BJ (cell line): Measurements from ENCODE around the gene TMPO. TPM values are rescaled to one million over a fixed set of nuclear protein-coding genes. Genes with fewer than 3 reads are reported as not detected.
A peak's percentile ranks its signal among the peaks of the same experiment; 100 is the strongest.

Experiments
- CTCF ChIA-PET: fragments of 350-600 bp; formaldehyde crosslinking; extraction: SDS; loops from one replicate; lab custom pipeline; 2021; ENCODE audit warnings: antibody characterized with exemption, inconsistent platforms; lab: Yijun Ruan, JAX
- POLR2A ChIA-PET: fragments of 300-600 bp; sonication (Branson Sonifier 250); formaldehyde crosslinking; extraction: SDS; loops from one replicate; lab custom pipeline; 2021; ENCODE audit warnings: antibody characterized with exemption; lab: Charles Lee
- DNase-seq: peaks from one replicate; pipeline ENCODE4 v3.0.0-alpha.2; 2011; ENCODE audit warnings: low read depth
- H3K27me3 ChIP-seq: 2 replicates; pipeline ENCODE4 v1.6.0; 2011; ENCODE audit warnings: low read length; ENCODE audit not compliant: control insufficient read depth, insufficient read depth
- H3K36me3 ChIP-seq: 2 replicates; pipeline ENCODE4 v1.5.1; 2011; ENCODE audit warnings: low read length; ENCODE audit not compliant: control insufficient read depth, insufficient read depth
- H3K4me3 ChIP-seq: 2 replicates; pipeline ENCODE4 v1.5.1; 2011; ENCODE audit warnings: low read depth, mild to moderate bottlenecking, control low read depth, low read length
- CTCF ChIP-seq: IDR thresholded peaks from 2 replicates; pipeline ENCODE4 v1.5.1; 2011; ENCODE audit warnings: low read depth, mild to moderate bottlenecking, control low read depth, inconsistent platforms, low read length, moderate library complexity; ENCODE audit not compliant: insufficient read depth
- polyA plus RNA-seq: library from polyadenylated mRNA; depleted of rRNA; stranded (reverse); fragments of >200 nt; gene quantifications from 2 replicates; pipeline ENCODE4 v1.2.3, GENCODE V29; 2011

TMPO gene
- polyA plus RNA-seq, 1 experiment = 22.7 TPM

GRCh38 chr12:98532687-98533304, 17.4 kb downstream of the TMPO start:
- no peaks in the 10 kb centered on the region for H3K36me3 ChIP-seq
- no peak overlapping the region for H3K4me3 ChIP-seq
- POLR2A ChIA-PET = no interaction called here
- DNase-seq = no peak
- H3K27me3 ChIP-seq = no peaks in the 10 kb centered on the region
- CTCF ChIA-PET = interaction anchor here (0.7 to 2.8 kb wide), 14 partner anchors 9 to 116 kb away, joined by 3 to 12 read pairs (median 4); no protein-coding TSS in a partner anchor
- TF ChIP-seq CTCF = peak; percentile 58

- Histone ChIP-seq H3K36me3 (no peaks in the 10 kb centered on the region), H3K27me3 (no peaks in the 10 kb centered on the region), H3K4me3 (no peak overlapping the region)
- DNase-seq = no peak
- POLR2A ChIA-PET = no interaction called here
- CTCF ChIA-PET = interaction anchor here (0.8 to 2.8 kb wide), 9 partner anchors 10 to 117 kb away, joined by 3 to 12 read pairs (median 4); no protein-coding TSS in a partner anchor
- peak; percentile 11; the same call in 1 of the 2 replicates for TF ChIP-seq CTCF
Measured at GRCh38 chr12:98533723-98534251, 18.4 kb downstream of the TMPO start.

- no peak overlapping the region for H3K4me3 ChIP-seq
- CTCF ChIA-PET = interaction anchor here (1.4 to 2.3 kb wide), 2 partner anchors 17 to 29 kb away, joined by 3 to 7 read pairs; no protein-coding TSS in a partner anchor
- POLR2A ChIA-PET = no interaction called here
- no peaks in the 10 kb centered on the region for H3K27me3 ChIP-seq
- DNase-seq = no peak
- no peaks in the 10 kb centered on the region for H3K36me3 ChIP-seq
- no peak for TF ChIP-seq CTCF
Measured at GRCh38 chr12:98538031-98538430, 22.6 kb downstream of the TMPO start.

- no peak for DNase-seq
- H3K36me3 ChIP-seq = no peaks in the 10 kb centered on the region
- ChIA-PET POLR2A (interaction anchor here (0.5 kb wide), 1 partner anchor 101 kb away, joined by 3 read pairs; the partner anchor contains the start of gene IKBIP), CTCF (interaction anchor here (0.6 to 1.7 kb wide), 4 partner anchors 10 to 93 kb away, joined by 3 to 12 read pairs (median 4); no protein-coding TSS in a partner anchor)
- H3K27me3 ChIP-seq = no peaks in the 10 kb centered on the region
- no peak for TF ChIP-seq CTCF
- H3K4me3 ChIP-seq = no peak overlapping the region
Measured at GRCh38 chr12:98543701-98544100, 28.3 kb downstream of the TMPO start.

GRCh38 chr12:98544751-98545150, 29.4 kb downstream of the TMPO start:
- no peaks in the 10 kb centered on the region for H3K27me3 ChIP-seq
- DNase-seq = no peak
- ChIA-PET POLR2A (no interaction called here), CTCF (interaction anchor here (1.3 to 1.5 kb wide), 3 partner anchors 10 to 22 kb away, joined by 4 read pairs; no protein-coding TSS in a partner anchor)
- no peaks in the 10 kb centered on the region for H3K36me3 ChIP-seq
- TF ChIP-seq CTCF = no peak
- no peak overlapping the region for H3K4me3 ChIP-seq
